HepG2 (cell line): ENCODE results near the gene TLCD1. TPM values are rescaled to one million over a fixed set of nuclear protein-coding genes. Genes with fewer than 3 reads are reported as not detected.

ENCODE experiments used
- EZH2 ChIP-seq: conservative IDR thresholded peaks from 2 replicates; pipeline ENCODE4 v1.6.1; 2012; ENCODE audit warnings: mild to moderate bottlenecking, low read depth, low read length, moderate library complexity
- JARID2 ChIP-seq: sonication (generic); formaldehyde crosslinking; IDR thresholded peaks from 2 replicates; pipeline ENCODE4 v1.8.1; 2023; ENCODE audit warnings: missing genetic modification reagents, inconsistent platforms; ENCODE audit not compliant: insufficient replicate concordance
- KDM5A ChIP-seq: fragments of 200-600 bp; sonication (generic); IDR thresholded peaks from 2 replicates; pipeline ENCODE4 v1.7.0; 2018; ENCODE audit warnings: antibody characterized with exemption, mild to moderate bottlenecking, low read length, borderline replicate concordance
- ZC3H13 ChIP-seq: sonication (generic); formaldehyde crosslinking; IDR thresholded peaks from 2 replicates; pipeline ENCODE4 v1.8.1; 2023; ENCODE audit warnings: mild to moderate bottlenecking, missing genetic modification reagents, moderate library complexity
- ZNF160 ChIP-seq: sonication (generic); formaldehyde crosslinking; IDR thresholded peaks from 2 replicates; pipeline ENCODE4 v1.8.0; 2022; ENCODE audit warnings: mild to moderate bottlenecking, inconsistent platforms, missing genetic modification reagents
- ZNF224 ChIP-seq: sonication (generic); formaldehyde crosslinking; IDR thresholded peaks from 2 replicates; pipeline ENCODE4 v1.5.0; 2020; ENCODE audit warnings: mild to moderate bottlenecking, missing genetic modification reagents
- ZNF225 ChIP-seq: sonication (generic); formaldehyde crosslinking; IDR thresholded peaks from 2 replicates; pipeline ENCODE4 v1.4.0; 2020; ENCODE audit warnings: mild to moderate bottlenecking, missing genetic modification reagents
- ZNF570 ChIP-seq: sonication (generic); formaldehyde crosslinking; IDR thresholded peaks from 2 replicates; pipeline ENCODE4 v1.4.0; 2020; ENCODE audit warnings: mild to moderate bottlenecking, missing genetic modification reagents, borderline replicate concordance
- ZNF768 ChIP-seq: sonication (generic); formaldehyde crosslinking; IDR thresholded peaks from 2 replicates; pipeline ENCODE4 v1.4.0; 2020; ENCODE audit warnings: missing genetic modification reagents
- ZNF788 ChIP-seq: sonication (generic); formaldehyde crosslinking; IDR thresholded peaks from 2 replicates; pipeline ENCODE4 v1.5.0; 2020; ENCODE audit warnings: mild to moderate bottlenecking, missing genetic modification reagents, borderline replicate concordance
- ZSCAN31 ChIP-seq: sonication (generic); formaldehyde crosslinking; IDR thresholded peaks from 2 replicates; pipeline ENCODE4 v1.5.0; 2020; ENCODE audit warnings: low read depth, mild to moderate bottlenecking, missing genetic modification reagents
- polyA plus RNA-seq, 8 experiments: library from polyadenylated mRNA; depleted of rRNA in 3 of 8; stranded (reverse) in 7 of 8; unstranded in 1 of 8; fragments of >200 nt; fragmentation: Illumina TruSeq in 4 of 8; extraction: Trizol in 4 of 8; gene quantifications; 2 replicates each; pipeline versions ENCODE4 v1.2.1 to v1.2.3, GENCODE V29; 2011 to 2016; ENCODE audit warnings: low read depth in 4 of 8, missing spikeins in 1 of 8, mixed read lengths in 1 of 8; ENCODE audit not compliant: insufficient read depth in 1 of 8
- total RNA-seq, 5 experiments: library from RNA; depleted of rRNA; stranded (reverse); fragments of >200 nt; fragmentation: Illumina TruSeq; extraction: Trizol; gene quantifications; 2 replicates each; pipeline ENCODE4 v1.2.3, GENCODE V29; 2016; ENCODE audit warnings: low read depth in 1 of 5
- TF ChIP-seq, protein P1 (sequence below): sonication (generic); formaldehyde crosslinking; IDR thresholded peaks from 2 replicates; pipeline ENCODE4 v1.4.0; 2020; ENCODE audit warnings: missing genetic modification reagents
- TF ChIP-seq, protein P2 (sequence below): sonication (generic); formaldehyde crosslinking; IDR thresholded peaks from 2 replicates; pipeline ENCODE4 v1.4.0; 2020; ENCODE audit warnings: missing genetic modification reagents
- TF ChIP-seq, protein P3 (sequence below): sonication (generic); formaldehyde crosslinking; IDR thresholded peaks from 2 replicates; pipeline ENCODE4 v1.5.0; 2020; ENCODE audit warnings: mild to moderate bottlenecking, missing genetic modification reagents, moderate library complexity
- TF ChIP-seq, protein P4 (sequence below): IDR thresholded peaks from 2 replicates; pipeline ENCODE4 v1.6.1; 2016; ENCODE audit warnings: low read depth, control low read depth
- TF ChIP-seq, protein P5 (sequence below): sonication (generic); formaldehyde crosslinking; IDR thresholded peaks from 2 replicates; pipeline ENCODE4 v1.4.0; 2020; ENCODE audit warnings: missing genetic modification reagents
- TF ChIP-seq, protein P6 (sequence below): sonication (generic); formaldehyde crosslinking; conservative IDR thresholded peaks from 2 replicates; pipeline ENCODE4 v1.8.0; 2022; ENCODE audit warnings: low read depth, missing genetic modification reagents

The TLCD1 gene
- total and polyA plus RNA-seq, 2 of the 13 experiments (the other 11 are each of a cell fraction or from before 2014, with no cell fraction given): 14.9 to 19.6 TPM

DNA sequence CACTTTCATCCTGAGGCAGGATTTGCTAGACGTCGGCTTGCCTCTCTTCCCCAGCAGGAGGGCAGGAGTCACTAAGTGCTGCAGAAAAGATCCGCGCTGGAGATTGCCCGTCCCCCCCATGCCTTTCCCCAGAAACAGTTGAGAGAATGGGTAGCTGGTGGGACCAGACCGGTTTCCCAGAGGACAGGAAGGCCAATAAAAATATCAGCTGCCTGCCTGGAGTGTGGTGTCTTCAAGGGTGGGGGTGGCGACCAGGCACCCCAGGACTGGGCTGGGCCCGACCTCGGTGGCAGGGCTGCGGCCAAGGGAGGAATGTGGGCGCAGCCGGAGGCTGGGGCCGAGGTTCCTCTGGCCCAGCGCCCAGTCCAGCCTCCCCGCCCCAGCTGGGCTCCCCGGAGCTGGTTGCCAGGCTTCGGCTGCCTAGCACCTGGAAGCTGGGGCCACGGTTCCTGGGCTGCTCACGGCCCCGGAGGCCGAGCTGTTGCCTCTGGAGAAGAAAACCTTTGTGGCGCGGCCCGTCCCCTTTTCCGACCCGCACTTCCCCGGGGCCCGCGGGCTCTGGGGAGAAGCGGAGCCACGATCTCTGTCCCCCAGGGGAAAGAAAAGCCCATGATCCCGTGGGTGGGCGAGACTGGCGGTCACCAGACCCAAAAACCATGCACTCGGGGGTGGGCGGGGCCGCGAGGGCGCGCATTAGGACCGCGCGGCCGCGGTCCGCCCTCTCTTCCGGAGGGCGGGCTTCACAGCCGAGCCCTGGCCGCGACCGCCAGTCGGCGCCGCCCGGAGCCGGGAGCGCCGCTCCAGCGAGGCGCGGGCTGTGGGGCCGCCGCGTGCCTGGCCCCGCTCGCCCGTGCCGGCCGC lies 17.4 kb upstream of the TLCD1 start, which contains the start of gene TRAF4 (continued):
- TF ChIP-seq, protein P1, sequence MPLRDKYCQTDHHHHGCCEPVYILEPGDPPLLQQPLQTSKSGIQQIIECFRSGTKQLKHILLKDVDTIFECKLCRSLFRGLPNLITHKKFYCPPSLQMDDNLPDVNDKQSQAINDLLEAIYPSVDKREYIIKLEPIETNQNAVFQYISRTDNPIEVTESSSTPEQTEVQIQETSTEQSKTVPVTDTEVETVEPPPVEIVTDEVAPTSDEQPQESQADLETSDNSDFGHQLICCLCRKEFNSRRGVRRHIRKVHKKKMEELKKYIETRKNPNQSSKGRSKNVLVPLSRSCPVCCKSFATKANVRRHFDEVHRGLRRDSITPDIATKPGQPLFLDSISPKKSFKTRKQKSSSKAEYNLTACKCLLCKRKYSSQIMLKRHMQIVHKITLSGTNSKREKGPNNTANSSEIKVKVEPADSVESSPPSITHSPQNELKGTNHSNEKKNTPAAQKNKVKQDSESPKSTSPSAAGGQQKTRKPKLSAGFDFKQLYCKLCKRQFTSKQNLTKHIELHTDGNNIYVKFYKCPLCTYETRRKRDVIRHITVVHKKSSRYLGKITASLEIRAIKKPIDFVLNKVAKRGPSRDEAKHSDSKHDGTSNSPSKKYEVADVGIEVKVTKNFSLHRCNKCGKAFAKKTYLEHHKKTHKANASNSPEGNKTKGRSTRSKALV (CRISPR knock-in tag): no peak
- no peak for TF ChIP-seq EZH2
- TF ChIP-seq ZNF224 (CRISPR knock-in tag): no peak
- TF ChIP-seq JARID2 (CRISPR knock-in tag): no peak
- TF ChIP-seq, protein P2, sequence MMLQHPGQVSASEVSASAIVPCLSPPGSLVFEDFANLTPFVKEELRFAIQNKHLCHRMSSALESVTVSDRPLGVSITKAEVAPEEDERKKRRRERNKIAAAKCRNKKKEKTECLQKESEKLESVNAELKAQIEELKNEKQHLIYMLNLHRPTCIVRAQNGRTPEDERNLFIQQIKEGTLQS (CRISPR knock-in tag): no peak
- no peak for TF ChIP-seq KDM5A
- no peak; the same call in 1 of the 2 replicates for TF ChIP-seq ZNF570 (CRISPR knock-in tag)
- TF ChIP-seq, protein P3, sequence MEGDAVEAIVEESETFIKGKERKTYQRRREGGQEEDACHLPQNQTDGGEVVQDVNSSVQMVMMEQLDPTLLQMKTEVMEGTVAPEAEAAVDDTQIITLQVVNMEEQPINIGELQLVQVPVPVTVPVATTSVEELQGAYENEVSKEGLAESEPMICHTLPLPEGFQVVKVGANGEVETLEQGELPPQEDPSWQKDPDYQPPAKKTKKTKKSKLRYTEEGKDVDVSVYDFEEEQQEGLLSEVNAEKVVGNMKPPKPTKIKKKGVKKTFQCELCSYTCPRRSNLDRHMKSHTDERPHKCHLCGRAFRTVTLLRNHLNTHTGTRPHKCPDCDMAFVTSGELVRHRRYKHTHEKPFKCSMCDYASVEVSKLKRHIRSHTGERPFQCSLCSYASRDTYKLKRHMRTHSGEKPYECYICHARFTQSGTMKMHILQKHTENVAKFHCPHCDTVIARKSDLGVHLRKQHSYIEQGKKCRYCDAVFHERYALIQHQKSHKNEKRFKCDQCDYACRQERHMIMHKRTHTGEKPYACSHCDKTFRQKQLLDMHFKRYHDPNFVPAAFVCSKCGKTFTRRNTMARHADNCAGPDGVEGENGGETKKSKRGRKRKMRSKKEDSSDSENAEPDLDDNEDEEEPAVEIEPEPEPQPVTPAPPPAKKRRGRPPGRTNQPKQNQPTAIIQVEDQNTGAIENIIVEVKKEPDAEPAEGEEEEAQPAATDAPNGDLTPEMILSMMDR (CRISPR knock-in tag): no peak
- TF ChIP-seq, protein P4, sequence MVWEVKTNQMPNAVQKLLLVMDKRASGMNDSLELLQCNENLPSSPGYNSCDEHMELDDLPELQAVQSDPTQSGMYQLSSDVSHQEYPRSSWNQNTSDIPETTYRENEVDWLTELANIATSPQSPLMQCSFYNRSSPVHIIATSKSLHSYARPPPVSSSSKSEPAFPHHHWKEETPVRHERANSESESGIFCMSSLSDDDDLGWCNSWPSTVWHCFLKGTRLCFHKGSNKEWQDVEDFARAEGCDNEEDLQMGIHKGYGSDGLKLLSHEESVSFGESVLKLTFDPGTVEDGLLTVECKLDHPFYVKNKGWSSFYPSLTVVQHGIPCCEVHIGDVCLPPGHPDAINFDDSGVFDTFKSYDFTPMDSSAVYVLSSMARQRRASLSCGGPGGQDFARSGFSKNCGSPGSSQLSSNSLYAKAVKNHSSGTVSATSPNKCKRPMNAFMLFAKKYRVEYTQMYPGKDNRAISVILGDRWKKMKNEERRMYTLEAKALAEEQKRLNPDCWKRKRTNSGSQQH (CRISPR knock-in tag): no peak
- no peak; the same call in 1 of the 2 replicates for TF ChIP-seq ZNF160 (CRISPR knock-in tag)
- TF ChIP-seq ZNF768: no peak; the same call in 1 of the 2 replicates
- no peak; the same call in 1 of the 2 replicates for TF ChIP-seq ZNF788 (CRISPR knock-in tag)
- TF ChIP-seq, protein P5, sequence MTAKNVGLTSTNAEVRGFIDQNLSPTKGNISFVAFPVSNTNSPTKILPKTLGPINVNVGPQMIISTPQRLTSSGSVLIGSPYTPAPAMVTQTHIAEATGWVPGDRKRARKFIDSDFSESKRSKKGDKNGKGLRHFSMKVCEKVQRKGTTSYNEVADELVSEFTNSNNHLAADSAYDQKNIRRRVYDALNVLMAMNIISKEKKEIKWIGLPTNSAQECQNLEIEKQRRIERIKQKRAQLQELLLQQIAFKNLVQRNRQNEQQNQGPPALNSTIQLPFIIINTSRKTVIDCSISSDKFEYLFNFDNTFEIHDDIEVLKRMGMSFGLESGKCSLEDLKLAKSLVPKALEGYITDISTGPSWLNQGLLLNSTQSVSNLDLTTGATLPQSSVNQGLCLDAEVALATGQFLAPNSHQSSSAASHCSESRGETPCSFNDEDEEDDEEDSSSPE (CRISPR knock-in tag): no peak; the same call in 1 of the 2 replicates
- TF ChIP-seq, protein P6, sequence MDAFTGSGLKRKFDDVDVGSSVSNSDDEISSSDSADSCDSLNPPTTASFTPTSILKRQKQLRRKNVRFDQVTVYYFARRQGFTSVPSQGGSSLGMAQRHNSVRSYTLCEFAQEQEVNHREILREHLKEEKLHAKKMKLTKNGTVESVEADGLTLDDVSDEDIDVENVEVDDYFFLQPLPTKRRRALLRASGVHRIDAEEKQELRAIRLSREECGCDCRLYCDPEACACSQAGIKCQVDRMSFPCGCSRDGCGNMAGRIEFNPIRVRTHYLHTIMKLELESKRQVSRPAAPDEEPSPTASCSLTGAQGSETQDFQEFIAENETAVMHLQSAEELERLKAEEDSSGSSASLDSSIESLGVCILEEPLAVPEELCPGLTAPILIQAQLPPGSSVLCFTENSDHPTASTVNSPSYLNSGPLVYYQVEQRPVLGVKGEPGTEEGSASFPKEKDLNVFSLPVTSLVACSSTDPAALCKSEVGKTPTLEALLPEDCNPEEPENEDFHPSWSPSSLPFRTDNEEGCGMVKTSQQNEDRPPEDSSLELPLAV (CRISPR knock-in tag): no peak
- TF ChIP-seq ZC3H13 (CRISPR knock-in tag): no peak; the same call in 1 of the 2 replicates
- TF ChIP-seq ZNF225: no peak
- TF ChIP-seq ZSCAN31 (CRISPR knock-in tag): no peak; the same call in 1 of the 2 replicates
